Body of pancreas (tissue), 4 donors: ENCODE data around the gene RFX4. TPM values are rescaled to one million over a fixed set of nuclear protein-coding genes. Genes with fewer than 3 reads are reported as not detected.
"Not testable (repeated sequence)": the region's sequence is repeated elsewhere in the genome, so short reads cannot be mapped to it uniquely, and the experiment has no call there.

ENCODE experiments used
- ATAC-seq: fragments of 150-250 bp; one replicate; pipeline ENCODE4 v1.9.1; 2016
- DNase-seq, 4 donors: peaks; one replicate each; pipeline ENCODE4 v3.0.0-alpha.2; 2019
- H3K27ac ChIP-seq, 4 donors: fragments of 200-600 bp; sonication (generic); 1 replicate in 3 of 4; 2 replicates in 1 of 4; pipeline versions ENCODE4 v1.5.1 to v1.6.1; 2016 to 2019; ENCODE audit warnings: mild to moderate bottlenecking in 1 of 4, mixed read lengths in 1 of 4, moderate library complexity in 1 of 4
- H3K27me3 ChIP-seq, 2 donors: fragments of 200-600 bp; sonication (generic); one replicate each; pipeline ENCODE4 v1.6.0; 2016; ENCODE audit warnings: mild to moderate bottlenecking in 1 of 2
- H3K36me3 ChIP-seq, 2 donors: fragments of 200-600 bp; sonication (generic); replicated peaks in 1 of 2; 2 replicates each; pipeline ENCODE4 v1.5.1; 2016; ENCODE audit warnings: low read depth in 2 of 2; ENCODE audit not compliant: insufficient read depth in 1 of 2
- H3K4me1 ChIP-seq: fragments of 200-600 bp; sonication (generic); one replicate; pipeline ENCODE4 v1.6.0; 2016
- H3K4me3 ChIP-seq, 2 donors: fragments of 200-600 bp; sonication (generic); 1 replicate in 1 of 2; 2 replicates in 1 of 2; pipeline ENCODE4 v1.5.1; 2016 to 2019
- H3K9me3 ChIP-seq, 3 donors: fragments of 200-600 bp; sonication (generic); 1 replicate in 2 of 3; 2 replicates in 1 of 3; pipeline ENCODE4 v1.5.1; 2016
- CTCF ChIP-seq, 7 experiments: fragments of 450-650 bp in 4 of 7; fragments of 200-600 bp in 3 of 7; sonication (generic) in 3 of 7; IDR thresholded peaks; one replicate each; pipeline ENCODE4 v1.5.1; 2016 to 2019; ENCODE audit warnings: antibody characterized with exemption in 7 of 7
- POLR2A ChIP-seq, 3 donors: fragments of 450-650 bp; IDR thresholded peaks; one replicate each; pipeline ENCODE4 v1.6.1; 2016; ENCODE audit warnings: antibody characterized with exemption in 3 of 3, mild to moderate bottlenecking in 2 of 3
- WGBS, 2 donors: methylation state at CpG; one replicate each; pipeline ENCODE4 v1.1.5; 2017; 5-methylcytosine and 5-hydroxymethylcytosine counted together
- intact Hi-C: fragments of 100-400 bp; cut with DNase I; formaldehyde crosslinking; loops from one replicate; pipeline ENCODE4 v1.15.1; 2023
- total RNA-seq, 2 donors: library from RNA; depleted of rRNA; stranded (reverse); fragments of >200 nt; gene quantifications; one replicate each; pipeline ENCODE4 v1.1.0, GENCODE V29; 2016

RFX4 gene
- total RNA-seq, 2 donors from 2014 or later, result not detected

- DNase-seq (no peak), ATAC-seq (no peak)
- H3K4me1 ChIP-seq, result no peaks in the 10 kb centered on the region
- H3K36me3 ChIP-seq, result no peaks in the 10 kb centered on the region
- no peak overlapping the region for H3K27ac ChIP-seq
- 63 to 65% methylated on average over 3 of the region's 3 CpGs for WGBS, 2 donors
- intact Hi-C loops, result no loop called here
- TF ChIP-seq CTCF (IDR thresholded peaks at IDR 0.05), result no peak
- TF ChIP-seq POLR2A (IDR thresholded peaks at IDR 0.05), result no peak
- no peaks in the 10 kb centered on the region for H3K27me3 ChIP-seq
- no peak overlapping the region for H3K4me3 ChIP-seq
- no peaks in the 10 kb centered on the region for H3K9me3 ChIP-seq
These were observed 140.0 kb downstream of the RFX4 start for GRCh38 chr12:106722837-106723236.

- ATAC-seq (no peak), DNase-seq (no peak)
- 76 to 83% methylated on average over 3 of the region's 3 CpGs for WGBS, 2 donors
- Histone ChIP-seq H3K4me3 (no peak overlapping the region), H3K9me3 (no peaks in the 10 kb centered on the region), H3K27me3 (no peaks in the 10 kb centered on the region), H3K27ac (no peak overlapping the region), H3K4me1 (no peaks in the 10 kb centered on the region), H3K36me3 (no peaks in the 10 kb centered on the region)
- TF ChIP-seq CTCF (IDR thresholded peaks at IDR 0.05) (no peak), POLR2A (IDR thresholded peaks at IDR 0.05) (no peak)
- intact Hi-C loops, result no loop called here
These were observed 140.6 kb downstream of the RFX4 start for GRCh38 chr12:106723416-106723815.

GRCh38 chr12:106724116-106724515, 141.3 kb downstream of the RFX4 start:
- Histone ChIP-seq H3K4me3 (no peak overlapping the region), H3K9me3 (no peaks in the 10 kb centered on the region), H3K27ac (no peak overlapping the region), H3K36me3 (no peaks in the 10 kb centered on the region), H3K27me3 (no peaks in the 10 kb centered on the region), H3K4me1 (no peaks in the 10 kb centered on the region)
- no peak for ATAC-seq
- TF ChIP-seq CTCF (IDR thresholded peaks at IDR 0.05), result no peak
- no peak for TF ChIP-seq POLR2A (IDR thresholded peaks at IDR 0.05)
- no peak for DNase-seq
- WGBS, 2 donors, result 93 to 94% methylated on average over 1 of the region's 1 CpG
- intact Hi-C loops, result no loop called here

- no peak overlapping the region for H3K27ac ChIP-seq
These were observed 142.1 kb downstream of the RFX4 start for GRCh38 chr12:106724934-106725333.

GRCh38 chr12:106726603-106727202, 143.9 kb downstream of the RFX4 start:
- H3K9me3 ChIP-seq, H3K4me3 ChIP-seq, H3K36me3 ChIP-seq, H3K4me1 ChIP-seq, H3K27ac ChIP-seq, H3K27me3 ChIP-seq, ATAC-seq, DNase-seq, intact Hi-C loops: not testable (repeated sequence)
- 86 to 89% methylated on average over 5 of the region's 5 CpGs for WGBS, 2 donors

More at GRCh38 chr12:106724934-106725333, 142.1 kb downstream of the RFX4 start:
- no peaks in the 10 kb centered on the region for H3K4me1 ChIP-seq
- H3K9me3 ChIP-seq, result no peaks in the 10 kb centered on the region
- no peak for ATAC-seq
- 85 to 89% methylated on average over 6 of the region's 6 CpGs for WGBS, 2 donors
- no peak overlapping the region for H3K4me3 ChIP-seq
- DNase-seq, result no peak
- no peaks in the 10 kb centered on the region for H3K36me3 ChIP-seq
- intact Hi-C loops, result no loop called here
- H3K27me3 ChIP-seq, result no peaks in the 10 kb centered on the region
- TF ChIP-seq CTCF (IDR thresholded peaks at IDR 0.05), result no peak
- no peak for TF ChIP-seq POLR2A (IDR thresholded peaks at IDR 0.05)
